GM20000 (cell line): Measurements from ENCODE around the gene TAF15.

ENCODE experiments used
- DNase-seq: peaks from one replicate; pipeline ENCODE4 v3.0.0; 2012; ENCODE audit warnings: low spot score
- TF ChIP-seq, protein P1 (sequence below): IDR thresholded peaks from 2 replicates; pipeline ENCODE4 v1.5.1; 2012; ENCODE audit warnings: mild to moderate bottlenecking, control low read depth; ENCODE audit errors: extremely low read depth, missing control alignments

Gene TAF15

GRCh38 chr17:35819455-35819854, 10.2 kb downstream of the TAF15 start:
- DNase-seq, result no peak

GRCh38 chr17:35821308-35821707, 12.0 kb downstream of the TAF15 start:
- no peak for DNase-seq
- TF ChIP-seq, protein P1, sequence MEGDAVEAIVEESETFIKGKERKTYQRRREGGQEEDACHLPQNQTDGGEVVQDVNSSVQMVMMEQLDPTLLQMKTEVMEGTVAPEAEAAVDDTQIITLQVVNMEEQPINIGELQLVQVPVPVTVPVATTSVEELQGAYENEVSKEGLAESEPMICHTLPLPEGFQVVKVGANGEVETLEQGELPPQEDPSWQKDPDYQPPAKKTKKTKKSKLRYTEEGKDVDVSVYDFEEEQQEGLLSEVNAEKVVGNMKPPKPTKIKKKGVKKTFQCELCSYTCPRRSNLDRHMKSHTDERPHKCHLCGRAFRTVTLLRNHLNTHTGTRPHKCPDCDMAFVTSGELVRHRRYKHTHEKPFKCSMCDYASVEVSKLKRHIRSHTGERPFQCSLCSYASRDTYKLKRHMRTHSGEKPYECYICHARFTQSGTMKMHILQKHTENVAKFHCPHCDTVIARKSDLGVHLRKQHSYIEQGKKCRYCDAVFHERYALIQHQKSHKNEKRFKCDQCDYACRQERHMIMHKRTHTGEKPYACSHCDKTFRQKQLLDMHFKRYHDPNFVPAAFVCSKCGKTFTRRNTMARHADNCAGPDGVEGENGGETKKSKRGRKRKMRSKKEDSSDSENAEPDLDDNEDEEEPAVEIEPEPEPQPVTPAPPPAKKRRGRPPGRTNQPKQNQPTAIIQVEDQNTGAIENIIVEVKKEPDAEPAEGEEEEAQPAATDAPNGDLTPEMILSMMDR, result no peak

More at GRCh38 chr17:35819455-35819854, 10.2 kb downstream of the TAF15 start:
- TF ChIP-seq, protein P1, result no peak

DNA sequence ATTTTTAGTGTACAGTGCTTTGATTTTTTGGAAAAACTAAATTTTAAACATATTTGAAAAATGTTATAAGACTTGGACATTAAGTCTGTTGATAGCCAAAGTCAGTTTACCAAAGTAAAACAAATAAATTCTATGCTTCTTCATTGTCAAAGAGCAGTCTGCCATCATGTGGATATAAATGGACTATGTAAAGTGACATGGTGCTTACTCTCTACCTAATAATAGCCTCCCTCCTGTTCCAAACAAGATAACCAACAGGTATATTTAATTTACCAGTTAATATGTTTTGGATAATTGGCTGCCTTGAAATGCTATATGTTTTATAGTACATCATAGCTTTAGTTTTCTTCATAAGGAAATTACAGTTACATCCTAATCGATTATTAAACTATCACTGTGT, 15.9 kb downstream of the TAF15 start:
- no peak for DNase-seq
- TF ChIP-seq, protein P1, result no peak

GRCh38 chr17:35841101-35841500, 31.8 kb downstream of the TAF15 start:
- TF ChIP-seq, protein P1, result no peak
- no peak for DNase-seq

DNA sequence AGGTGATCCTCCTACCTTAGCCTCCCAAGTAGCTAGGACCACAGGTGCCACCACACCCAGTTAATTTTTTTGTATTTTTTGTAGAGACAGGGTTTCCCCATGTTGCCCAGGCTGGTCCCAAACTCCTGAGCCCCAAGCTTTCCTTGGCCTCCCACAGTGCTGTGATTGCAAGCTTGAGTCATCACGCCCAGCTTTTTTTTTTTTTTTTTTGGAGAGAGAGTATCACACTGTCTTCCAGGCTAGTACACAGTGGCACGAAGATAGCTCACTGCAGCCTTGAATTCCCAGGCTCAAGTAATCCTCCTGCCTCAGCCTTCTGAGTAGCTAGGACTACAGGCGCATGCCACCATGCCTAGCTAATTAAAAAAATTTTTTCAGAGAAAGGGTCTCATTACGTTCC, 32.2 kb downstream of the TAF15 start:
- no peak for DNase-seq

DNA sequence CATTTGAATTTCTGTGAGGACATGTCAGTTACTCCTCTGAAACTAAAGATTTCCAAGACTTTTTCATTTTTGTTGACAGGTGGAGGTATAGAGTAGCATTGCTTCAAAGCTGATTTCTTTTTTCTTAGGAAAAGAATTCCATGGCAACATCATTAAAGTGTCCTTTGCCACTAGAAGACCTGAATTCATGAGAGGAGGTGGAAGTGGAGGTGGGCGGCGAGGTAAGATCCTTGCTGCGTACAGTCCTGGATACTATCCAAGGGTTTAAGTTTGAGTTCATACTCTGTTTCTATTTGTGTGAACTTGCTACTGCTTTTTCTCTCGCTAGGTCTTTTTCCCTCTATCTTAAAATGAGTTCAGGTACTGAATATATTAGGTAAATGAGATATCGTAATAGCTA, 33.0 kb downstream of the TAF15 start:
- TF ChIP-seq, protein P1, result no peak
- DNase-seq, result no peak

More for the DNA sequence above, 32.2 kb downstream of the TAF15 start:
- TF ChIP-seq, protein P1, result no peak

DNA sequence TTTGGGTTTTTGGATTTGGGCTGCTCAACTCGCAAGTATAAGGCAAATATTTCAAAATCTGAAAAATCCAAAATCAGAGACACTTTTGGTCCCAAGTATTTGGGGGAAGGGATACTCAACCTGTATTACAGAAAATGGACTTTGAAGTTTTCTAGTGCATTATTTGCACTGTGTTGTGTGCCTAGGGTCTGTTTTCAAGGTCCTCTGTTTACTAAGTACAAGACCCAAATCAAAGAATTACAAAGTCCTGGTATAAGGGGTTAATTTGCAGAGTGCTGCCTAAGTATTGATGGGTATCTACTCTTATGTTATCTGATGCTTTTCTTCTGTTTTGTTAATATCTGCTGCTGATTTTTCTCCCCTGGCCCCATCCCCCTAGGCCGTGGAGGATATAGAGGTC, 34.4 kb downstream of the TAF15 start:
- TF ChIP-seq, protein P1, result no peak
- no peak for DNase-seq

- DNase-seq, result no peak
- TF ChIP-seq, protein P1, result no peak
Observed at GRCh38 chr17:35844547-35844946, 35.3 kb downstream of the TAF15 start.
